Activated T-helper 1 cell treated with anti-CD3 and anti-CD28 coated beads, Interleukin-12 subunit alpha, Interleukin-12 subunit beta, Interleukin-2, Interleukin-4 antibody, amounts not matched to agents 30 ng/mL and 10 ng/mL and 1 ng/mL, durations not matched to agents 14 hours and 24 hours and 36 hours (primary cell): ENCODE results near the gene CHSY3. TPM values are rescaled to one million over a fixed set of nuclear protein-coding genes. Genes with fewer than 3 reads are reported as not detected.

Experiments used
- DNase-seq: peaks from one replicate; pipeline ENCODE4 v3.0.0; 2021; ENCODE audit warnings: low spot score
- H3K27ac Mint-ChIP-seq: one replicate; pipeline ENCODE4 v1.8.0; 2021; ENCODE audit warnings: mild to moderate bottlenecking, mixed read lengths
- H3K27me3 Mint-ChIP-seq: one replicate; pipeline ENCODE4 v1.8.0; 2022; ENCODE audit warnings: mild to moderate bottlenecking, moderate library complexity, mixed read lengths; ENCODE audit not compliant: insufficient read depth
- H3K36me3 Mint-ChIP-seq: one replicate; pipeline ENCODE4 v1.8.0; 2021; ENCODE audit warnings: low read depth, mixed read lengths
- H3K4me1 Mint-ChIP-seq: one replicate; pipeline ENCODE4 v1.8.0; 2021; ENCODE audit warnings: low read depth, mixed read lengths
- H3K4me3 Mint-ChIP-seq: one replicate; pipeline ENCODE4 v1.8.0; 2021; ENCODE audit warnings: mild to moderate bottlenecking, moderate library complexity, mixed read lengths
- H3K9me3 Mint-ChIP-seq: one replicate; pipeline ENCODE4 v1.8.0; 2021; ENCODE audit warnings: mixed read lengths
- intact Hi-C: fragments of 100-400 bp; cut with micrococcal nuclease; formaldehyde crosslinking; loops from one replicate; pipeline ENCODE4 v1.15.1; 2024
- total RNA-seq: library from RNA; stranded (reverse); gene quantifications from 2 replicates; pipeline ENCODE4 v1.2.3, GENCODE V29; 2022

CHSY3 gene
- total RNA-seq, 1 donor from 2014 or later = not detected

- intact Hi-C loops = no loop called here
- no peak overlapping the region for H3K4me3 Mint-ChIP-seq
- DNase-seq = no peak
- no peaks in the 10 kb centered on the region for H3K27me3 Mint-ChIP-seq
- H3K27ac Mint-ChIP-seq = no peak overlapping the region
- H3K4me1 Mint-ChIP-seq = no peaks in the 10 kb centered on the region
- H3K9me3 Mint-ChIP-seq = no peaks in the 10 kb centered on the region
- H3K36me3 Mint-ChIP-seq = no peaks in the 10 kb centered on the region
These were observed 148.5 kb downstream of the CHSY3 start for GRCh38 chr5:130052752-130053151.

GRCh38 chr5:130055572-130055971 is 151.3 kb downstream of the CHSY3 start:
- no peak for DNase-seq
- no peaks in the 10 kb centered on the region for H3K27me3 Mint-ChIP-seq
- H3K4me3 Mint-ChIP-seq = no peak overlapping the region
- intact Hi-C loops = no loop called here
- no peaks in the 10 kb centered on the region for H3K9me3 Mint-ChIP-seq
- H3K27ac Mint-ChIP-seq = no peak overlapping the region
- H3K4me1 Mint-ChIP-seq = no peaks in the 10 kb centered on the region
- H3K36me3 Mint-ChIP-seq = no peaks in the 10 kb centered on the region

DNA sequence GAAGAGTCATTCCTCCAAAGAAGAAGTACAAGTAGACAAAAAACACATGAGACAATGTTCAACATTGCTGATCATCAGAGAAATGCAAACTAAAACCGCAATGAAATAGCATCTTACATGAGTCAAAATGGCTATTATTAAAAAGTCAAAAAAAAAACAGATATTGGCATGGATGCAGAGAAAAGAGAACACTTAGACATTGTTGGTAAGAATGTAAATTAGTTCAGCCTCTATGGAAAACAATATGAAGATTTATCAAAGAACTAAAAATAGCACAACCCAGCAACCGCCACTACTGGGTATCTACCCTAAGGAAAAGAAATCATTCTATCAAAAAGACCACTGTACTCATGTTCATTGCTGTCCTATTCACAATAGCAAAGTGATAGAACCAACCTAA is 157.5 kb downstream of the CHSY3 start:
- Mint-ChIP-seq H3K27me3 (no peaks in the 10 kb centered on the region), H3K4me1 (no peaks in the 10 kb centered on the region), H3K4me3 (no peak overlapping the region), H3K9me3 (no peaks in the 10 kb centered on the region), H3K36me3 (no peaks in the 10 kb centered on the region), H3K27ac (no peak overlapping the region)
- intact Hi-C loops = no loop called here
- no peak for DNase-seq

GRCh38 chr5:130063603-130064002 is 159.3 kb downstream of the CHSY3 start:
- DNase-seq = no peak
- no peak overlapping the region for H3K27ac Mint-ChIP-seq
- no peak overlapping the region for H3K4me3 Mint-ChIP-seq
- H3K36me3 Mint-ChIP-seq = no peaks in the 10 kb centered on the region
- no peaks in the 10 kb centered on the region for H3K4me1 Mint-ChIP-seq
- no peaks in the 10 kb centered on the region for H3K9me3 Mint-ChIP-seq
- no peaks in the 10 kb centered on the region for H3K27me3 Mint-ChIP-seq
- intact Hi-C loops = no loop called here

GRCh38 chr5:130064484-130064883 is 160.2 kb downstream of the CHSY3 start:
- intact Hi-C loops = no loop called here
- Mint-ChIP-seq H3K27ac (no peak overlapping the region), H3K4me1 (no peaks in the 10 kb centered on the region), H3K9me3 (no peaks in the 10 kb centered on the region), H3K4me3 (no peak overlapping the region), H3K27me3 (no peaks in the 10 kb centered on the region), H3K36me3 (no peaks in the 10 kb centered on the region)
- DNase-seq = no peak

DNA sequence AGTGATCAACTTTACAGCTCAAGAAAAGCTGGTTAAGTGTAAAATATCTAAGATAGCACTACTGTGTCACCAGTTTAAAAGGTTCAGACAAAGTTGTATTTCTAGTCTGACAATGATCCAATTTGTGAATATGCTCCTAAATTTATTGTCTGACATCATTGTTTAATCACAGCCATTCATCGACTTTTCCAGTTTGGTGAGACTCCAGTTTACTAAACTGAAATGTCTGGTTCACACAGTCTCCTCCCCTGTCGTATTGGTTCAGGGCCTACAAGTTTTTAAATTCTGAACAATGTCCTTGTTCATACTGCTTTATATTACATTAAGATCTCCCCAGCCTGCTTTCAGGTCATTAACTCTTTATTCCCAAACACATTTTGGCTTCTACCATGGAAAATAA is 161.4 kb downstream of the CHSY3 start:
- Mint-ChIP-seq H3K36me3 (no peaks in the 10 kb centered on the region), H3K27ac (no peak overlapping the region), H3K9me3 (no peaks in the 10 kb centered on the region), H3K4me3 (no peak overlapping the region), H3K27me3 (no peaks in the 10 kb centered on the region), H3K4me1 (no peaks in the 10 kb centered on the region)
- no peak for DNase-seq
- intact Hi-C loops = no loop called here

DNA sequence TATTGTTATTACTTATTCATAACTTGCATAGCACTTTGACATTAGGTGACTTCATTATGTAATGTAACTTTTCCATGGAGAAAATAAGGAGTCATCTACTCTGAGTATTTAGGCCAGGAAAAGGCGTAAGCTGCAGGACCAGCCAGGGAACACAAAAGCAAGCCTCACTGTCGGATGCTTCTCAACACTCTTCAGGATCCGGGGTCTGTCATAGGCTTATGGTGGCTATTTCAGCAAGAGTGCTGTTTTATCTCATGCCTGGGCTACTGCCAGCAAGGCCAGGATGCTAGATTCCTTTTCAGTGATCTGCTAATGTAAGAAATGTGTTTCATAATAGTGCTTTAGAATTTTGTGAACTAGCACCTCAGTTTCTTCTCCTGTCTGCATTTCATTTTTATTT is 162.4 kb downstream of the CHSY3 start:
- H3K9me3 Mint-ChIP-seq = no peaks in the 10 kb centered on the region
- H3K27ac Mint-ChIP-seq = no peak overlapping the region
- no peaks in the 10 kb centered on the region for H3K27me3 Mint-ChIP-seq
- no peak for DNase-seq
- intact Hi-C loops = no loop called here
- no peaks in the 10 kb centered on the region for H3K4me1 Mint-ChIP-seq
- no peaks in the 10 kb centered on the region for H3K36me3 Mint-ChIP-seq
- no peak overlapping the region for H3K4me3 Mint-ChIP-seq

GRCh38 chr5:130067364-130067763 is 163.1 kb downstream of the CHSY3 start:
- H3K27ac Mint-ChIP-seq = no peak overlapping the region
- H3K27me3 Mint-ChIP-seq = no peaks in the 10 kb centered on the region
- H3K4me1 Mint-ChIP-seq = no peaks in the 10 kb centered on the region
- H3K36me3 Mint-ChIP-seq = no peaks in the 10 kb centered on the region
- intact Hi-C loops = no loop called here
- no peak for DNase-seq
- H3K4me3 Mint-ChIP-seq = no peak overlapping the region
- H3K9me3 Mint-ChIP-seq = no peaks in the 10 kb centered on the region

GRCh38 chr5:130068101-130068500 is 163.8 kb downstream of the CHSY3 start:
- Mint-ChIP-seq H3K36me3 (no peaks in the 10 kb centered on the region), H3K4me3 (no peak overlapping the region), H3K9me3 (no peaks in the 10 kb centered on the region), H3K27me3 (no peaks in the 10 kb centered on the region), H3K27ac (no peak overlapping the region), H3K4me1 (no peaks in the 10 kb centered on the region)
- DNase-seq = no peak
- intact Hi-C loops = no loop called here

- no peaks in the 10 kb centered on the region for H3K36me3 Mint-ChIP-seq
- DNase-seq = no peak
- H3K4me1 Mint-ChIP-seq = no peaks in the 10 kb centered on the region
- H3K9me3 Mint-ChIP-seq = no peaks in the 10 kb centered on the region
- no peak overlapping the region for H3K4me3 Mint-ChIP-seq
- H3K27ac Mint-ChIP-seq = no peak overlapping the region
- intact Hi-C loops = no loop called here
- H3K27me3 Mint-ChIP-seq = no peaks in the 10 kb centered on the region
These were observed 164.7 kb downstream of the CHSY3 start for GRCh38 chr5:130068988-130069387.

- no peak overlapping the region for H3K4me3 Mint-ChIP-seq
- no peaks in the 10 kb centered on the region for H3K27me3 Mint-ChIP-seq
- H3K9me3 Mint-ChIP-seq = no peaks in the 10 kb centered on the region
- H3K27ac Mint-ChIP-seq = no peak overlapping the region
- no peaks in the 10 kb centered on the region for H3K36me3 Mint-ChIP-seq
- no peaks in the 10 kb centered on the region for H3K4me1 Mint-ChIP-seq
- intact Hi-C loops = no loop called here
- DNase-seq = no peak
These were observed 170.6 kb downstream of the CHSY3 start for GRCh38 chr5:130074820-130075219.

DNA sequence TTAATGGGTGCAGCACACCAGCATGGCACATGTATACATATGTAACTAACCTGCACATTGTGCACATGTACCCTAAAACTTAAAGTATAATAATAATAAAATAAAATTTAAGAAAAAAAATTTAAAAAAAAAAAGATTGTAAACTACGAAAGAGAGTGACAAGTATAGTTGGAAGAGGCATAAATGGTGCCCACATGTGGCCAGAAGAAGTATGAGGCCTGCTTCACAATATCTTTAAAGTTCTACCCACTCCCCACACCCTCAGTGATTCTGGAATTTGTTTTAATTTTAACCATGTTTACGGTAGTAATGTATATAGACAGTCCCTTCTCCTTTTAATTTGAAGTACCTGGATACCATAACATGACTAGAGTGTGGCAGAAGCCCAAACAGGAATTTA is 172.7 kb downstream of the CHSY3 start:
- Mint-ChIP-seq H3K4me1 (no peaks in the 10 kb centered on the region), H3K4me3 (no peak overlapping the region), H3K27ac (no peak overlapping the region), H3K9me3 (no peaks in the 10 kb centered on the region), H3K27me3 (no peaks in the 10 kb centered on the region), H3K36me3 (no peaks in the 10 kb centered on the region)
- no peak for DNase-seq
- intact Hi-C loops = no loop called here

DNA sequence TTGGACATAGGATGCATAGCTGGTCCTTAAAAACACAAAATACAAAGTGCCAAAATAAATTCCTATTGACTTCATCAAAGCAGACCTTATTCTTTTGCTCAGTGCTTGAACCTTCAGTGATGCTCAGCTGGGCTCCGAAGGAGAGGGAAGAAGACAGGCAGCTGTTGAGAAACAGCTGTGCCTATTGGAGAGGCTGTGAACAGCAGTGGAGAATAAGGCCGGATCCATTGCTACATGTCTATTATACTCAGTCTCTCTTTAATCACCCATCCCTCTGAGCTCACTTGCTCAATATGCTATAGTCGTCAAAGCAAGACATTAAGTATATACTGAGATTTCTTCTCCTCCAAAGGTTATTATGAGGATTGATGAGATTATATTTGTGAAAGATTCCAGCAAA is 174.4 kb downstream of the CHSY3 start:
- Mint-ChIP-seq H3K27me3 (no peaks in the 10 kb centered on the region), H3K36me3 (no peaks in the 10 kb centered on the region), H3K9me3 (no peaks in the 10 kb centered on the region), H3K4me3 (no peak overlapping the region), H3K4me1 (no peaks in the 10 kb centered on the region), H3K27ac (no peak overlapping the region)
- no peak for DNase-seq
- intact Hi-C loops = no loop called here

GRCh38 chr5:130090569-130091270 is 186.5 kb downstream of the CHSY3 start:
- no peaks in the 10 kb centered on the region for H3K27me3 Mint-ChIP-seq
- peaks cover 3% of the 10 kb centered on the region for H3K9me3 Mint-ChIP-seq
- no peaks in the 10 kb centered on the region for H3K4me1 Mint-ChIP-seq
- DNase-seq = no peak
- H3K27ac Mint-ChIP-seq = no peak overlapping the region
- H3K4me3 Mint-ChIP-seq = no peak overlapping the region
- intact Hi-C loops = no loop called here
- no peaks in the 10 kb centered on the region for H3K36me3 Mint-ChIP-seq
